GM13976 (cell line): ENCODE data around the gene POC1B.

Source experiments
- DNase-seq: peaks from one replicate; pipeline ENCODE4 v3.0.0; 2012; ENCODE audit warnings: low spot score
- in situ Hi-C: fragments of 300-500 bp; cut with MboI; formaldehyde crosslinking; loops from one replicate; pipeline ENCODE4 v1.12.0; 2022; ENCODE audit warnings: low sequenced_read_pairs, mixed read lengths, inconsistent platforms; ENCODE audit not compliant: unreplicated experiment
- TF ChIP-seq, protein P1 (sequence below): IDR thresholded peaks from 2 replicates; pipeline ENCODE4 v1.5.1; 2012; ENCODE audit warnings: borderline replicate concordance, mild to moderate bottlenecking; ENCODE audit not compliant: insufficient read depth; ENCODE audit errors: extremely low read depth, missing control alignments, control extremely low read depth

Gene POC1B

DNA sequence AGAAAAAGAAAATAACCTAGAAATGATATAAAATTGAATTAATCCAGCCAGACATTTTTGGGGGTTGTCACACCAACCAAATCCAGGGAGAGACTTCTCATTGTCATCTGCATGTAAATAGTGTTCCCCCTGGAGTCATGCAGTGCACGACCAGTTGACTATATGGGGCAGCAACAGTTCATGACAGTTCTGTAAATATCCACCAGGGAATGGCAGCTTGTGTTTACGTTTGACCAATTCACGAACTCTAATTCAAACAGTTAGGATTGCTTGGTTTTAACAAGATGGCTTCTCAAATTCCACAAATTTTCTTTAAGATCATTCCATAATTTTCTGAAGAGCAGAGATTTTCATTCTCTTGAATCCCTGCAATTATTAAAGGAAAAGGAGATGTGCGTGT, 130.1 kb downstream of the POC1B start:
- DNase-seq: no peak
- TF ChIP-seq, protein P1, sequence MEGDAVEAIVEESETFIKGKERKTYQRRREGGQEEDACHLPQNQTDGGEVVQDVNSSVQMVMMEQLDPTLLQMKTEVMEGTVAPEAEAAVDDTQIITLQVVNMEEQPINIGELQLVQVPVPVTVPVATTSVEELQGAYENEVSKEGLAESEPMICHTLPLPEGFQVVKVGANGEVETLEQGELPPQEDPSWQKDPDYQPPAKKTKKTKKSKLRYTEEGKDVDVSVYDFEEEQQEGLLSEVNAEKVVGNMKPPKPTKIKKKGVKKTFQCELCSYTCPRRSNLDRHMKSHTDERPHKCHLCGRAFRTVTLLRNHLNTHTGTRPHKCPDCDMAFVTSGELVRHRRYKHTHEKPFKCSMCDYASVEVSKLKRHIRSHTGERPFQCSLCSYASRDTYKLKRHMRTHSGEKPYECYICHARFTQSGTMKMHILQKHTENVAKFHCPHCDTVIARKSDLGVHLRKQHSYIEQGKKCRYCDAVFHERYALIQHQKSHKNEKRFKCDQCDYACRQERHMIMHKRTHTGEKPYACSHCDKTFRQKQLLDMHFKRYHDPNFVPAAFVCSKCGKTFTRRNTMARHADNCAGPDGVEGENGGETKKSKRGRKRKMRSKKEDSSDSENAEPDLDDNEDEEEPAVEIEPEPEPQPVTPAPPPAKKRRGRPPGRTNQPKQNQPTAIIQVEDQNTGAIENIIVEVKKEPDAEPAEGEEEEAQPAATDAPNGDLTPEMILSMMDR: no peak
- in situ Hi-C loops: no loop called here

DNA sequence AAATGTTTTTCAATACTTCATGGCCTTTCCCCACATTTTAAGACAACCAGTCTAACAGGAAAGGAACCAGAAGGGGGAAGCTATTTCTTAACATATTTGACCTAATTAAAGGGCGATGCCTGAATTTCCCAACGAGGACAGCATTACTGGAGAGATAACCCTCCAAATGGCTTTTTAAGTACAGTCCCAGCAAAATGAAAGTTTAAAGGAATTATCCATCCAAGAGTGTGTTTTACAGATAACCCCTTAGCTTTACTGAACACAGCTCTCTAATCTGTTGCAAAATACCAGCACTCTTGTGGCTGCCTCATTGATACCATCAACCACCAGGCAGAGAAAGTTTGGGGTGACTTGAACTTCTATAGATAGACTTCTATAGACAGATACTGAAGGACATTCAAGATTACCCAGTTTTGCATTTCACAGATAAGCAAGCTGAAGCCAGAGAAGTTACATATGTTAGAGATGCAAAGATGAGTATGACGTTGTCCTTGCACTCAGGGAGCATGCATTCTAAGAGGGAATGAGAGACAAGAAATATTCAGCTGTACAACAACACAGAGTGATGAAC, 132.2 kb downstream of the POC1B start:
- TF ChIP-seq, protein P1: no peak
- in situ Hi-C loops: no loop called here
- DNase-seq: no peak

DNA sequence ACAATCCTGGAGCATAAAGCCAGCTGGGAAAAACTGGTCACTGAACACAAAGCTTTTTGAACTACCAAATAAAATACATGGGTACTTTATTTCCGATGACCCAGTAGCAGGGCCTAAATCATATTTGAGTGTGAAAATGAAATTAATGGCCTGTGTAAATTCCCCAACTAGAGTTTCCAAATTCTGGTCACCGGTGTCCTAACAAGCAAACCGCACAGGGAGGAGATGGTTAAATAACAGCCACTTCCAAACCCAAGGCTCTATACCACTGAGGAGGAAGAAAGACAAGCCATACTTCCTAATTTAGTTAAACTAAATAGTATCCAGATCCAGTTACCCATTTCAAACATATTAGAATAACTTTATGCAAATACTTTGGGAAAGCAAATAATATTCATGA, 133.5 kb downstream of the POC1B start:
- no peak for DNase-seq
- TF ChIP-seq, protein P1: no peak
- in situ Hi-C loops: no loop called here

DNA sequence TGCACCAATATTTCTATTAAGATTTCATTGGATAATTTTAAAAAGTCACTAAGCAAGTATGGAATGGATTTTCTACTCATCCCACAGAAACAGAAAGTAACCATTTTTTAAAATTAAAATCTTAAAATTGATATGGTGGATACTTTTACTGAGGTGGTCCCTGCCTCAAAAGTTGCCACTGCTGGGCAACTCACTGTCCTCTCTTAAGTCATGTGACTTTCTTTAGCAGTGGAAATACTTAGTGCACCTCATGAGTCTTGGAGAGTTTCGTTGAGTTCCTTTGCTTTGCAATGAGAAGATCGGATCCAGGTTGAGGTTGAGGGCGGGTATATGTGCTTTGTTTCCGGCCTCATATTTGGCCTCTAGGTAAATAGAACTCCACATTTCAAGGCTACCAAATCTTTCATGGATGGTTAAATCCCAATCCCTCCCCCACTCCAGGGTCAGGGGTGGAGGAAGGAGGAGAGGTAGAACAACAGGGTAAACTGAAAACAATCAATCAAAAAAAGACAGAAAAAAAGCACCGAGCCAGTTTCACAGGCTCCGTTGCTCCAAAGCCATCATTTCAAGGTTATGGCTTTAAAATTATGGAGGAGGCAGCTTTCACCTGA, 134.0 kb downstream of the POC1B start:
- in situ Hi-C loops: no loop called here
- DNase-seq: no peak
- TF ChIP-seq, protein P1: no peak

DNA sequence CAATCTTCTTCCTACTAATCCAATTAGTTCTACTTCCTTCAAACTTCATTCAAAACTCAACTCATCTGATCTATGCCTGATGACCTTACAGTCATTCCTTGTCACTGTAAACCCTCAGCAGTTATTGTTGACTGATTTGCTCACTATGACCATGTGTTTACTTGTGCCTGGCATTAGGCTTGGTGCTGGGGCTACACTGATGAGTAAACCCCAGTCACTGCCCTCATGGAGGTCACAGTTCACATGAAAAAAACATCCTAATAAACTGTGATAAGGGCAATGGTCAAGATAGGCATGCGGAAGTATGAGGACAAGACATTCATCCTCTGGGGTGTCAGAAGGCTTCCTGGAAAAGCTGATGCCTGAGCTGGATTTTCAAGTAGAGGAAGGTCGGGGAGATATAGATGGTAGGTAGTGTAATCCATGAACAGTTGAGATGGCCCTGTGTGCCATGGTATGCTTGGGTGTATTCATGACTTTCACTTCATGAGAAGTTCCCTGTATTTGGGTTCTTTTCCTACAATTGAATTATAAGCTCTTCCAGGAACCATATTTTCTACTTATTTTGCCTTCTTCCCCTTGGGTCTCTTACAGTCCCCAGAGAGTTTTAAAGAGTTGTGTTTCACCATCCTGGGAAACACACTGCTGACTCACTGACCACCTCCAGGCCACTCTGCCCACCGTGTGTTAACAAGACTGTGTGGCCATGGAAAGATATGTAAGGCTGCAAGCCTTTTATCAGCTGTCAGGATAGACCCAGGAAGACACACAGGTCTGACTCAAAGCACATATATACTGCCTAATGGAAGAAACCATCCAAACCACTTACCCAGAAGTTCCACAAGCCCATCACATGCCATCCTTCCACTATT, 134.8 kb downstream of the POC1B start:
- in situ Hi-C loops: no loop called here
- DNase-seq: no peak
- TF ChIP-seq, protein P1: no peak

DNA sequence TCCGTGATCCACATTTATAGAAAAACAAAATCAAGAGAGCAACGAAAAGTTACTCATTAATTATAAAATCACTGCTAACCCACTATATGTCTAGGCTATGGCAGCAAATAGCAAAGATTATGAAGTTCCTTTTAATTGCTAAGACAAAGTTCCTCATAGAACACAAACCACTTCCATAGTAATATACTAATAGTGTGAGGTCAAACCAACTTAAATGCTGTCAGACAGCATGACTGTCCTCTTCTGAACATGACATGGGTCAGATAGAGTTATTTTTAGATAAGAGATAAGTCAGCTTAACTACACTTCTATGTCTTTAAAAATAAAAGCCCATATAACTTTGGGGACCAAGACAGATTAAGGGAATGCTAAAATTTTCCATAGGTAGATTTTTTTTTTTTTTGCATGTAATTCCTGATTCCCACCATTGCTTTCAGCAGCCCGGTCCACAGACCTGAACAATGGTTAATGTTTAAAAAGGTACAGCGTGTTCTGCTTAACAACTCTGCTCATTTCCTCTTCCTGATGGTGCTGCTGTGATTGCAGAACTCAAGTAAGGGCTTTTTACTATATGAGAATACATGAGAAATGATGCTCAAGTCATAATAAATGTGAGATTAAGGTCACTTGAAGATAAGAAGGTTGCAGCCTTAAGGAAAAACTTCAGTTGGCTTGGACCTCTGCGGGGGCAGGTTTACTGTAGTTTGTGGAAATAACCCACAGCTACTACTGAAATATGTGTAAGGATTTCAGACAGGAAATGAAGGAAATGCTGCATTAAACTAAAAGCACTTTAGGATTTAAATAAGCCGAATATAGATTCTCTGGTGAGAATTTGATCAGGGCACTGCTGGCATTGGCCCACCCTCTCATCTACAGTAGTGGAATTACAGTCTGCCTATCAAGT, 135.8 kb downstream of the POC1B start:
- no peak for DNase-seq
- in situ Hi-C loops: no loop called here
- TF ChIP-seq, protein P1: no peak
